Measurements from ENCODE around the gene CEP41.
"Not testable (repeated sequence)": the region's sequence is repeated elsewhere in the genome, so short reads cannot be mapped to it uniquely, and the experiment has no call there.

Gene CEP41

DNA sequence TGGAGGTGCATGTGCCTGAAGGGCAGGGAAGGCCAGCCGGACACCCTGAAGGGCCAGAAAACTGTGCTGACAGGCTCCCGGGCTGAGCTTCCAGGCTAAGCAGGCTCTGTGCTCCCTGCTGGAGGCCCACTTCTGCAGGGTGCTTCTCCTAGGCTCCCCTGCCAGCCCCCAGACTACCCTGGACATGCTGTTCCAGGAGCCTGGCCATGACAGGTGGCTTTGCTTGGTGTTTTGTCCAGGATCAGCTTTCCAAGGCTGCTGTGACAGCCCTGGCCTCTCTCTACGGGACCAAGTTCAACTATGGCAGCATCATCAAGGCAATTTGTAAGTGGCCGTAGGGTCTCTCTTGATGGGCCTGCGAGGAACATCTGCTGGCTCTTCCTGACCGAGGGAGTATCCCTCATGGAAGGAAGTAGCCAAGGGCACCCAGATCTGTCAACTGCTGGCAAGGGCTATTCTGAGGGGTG, 55.2 kb downstream of the CEP41 start:
- no peak for DNase-seq

DNA sequence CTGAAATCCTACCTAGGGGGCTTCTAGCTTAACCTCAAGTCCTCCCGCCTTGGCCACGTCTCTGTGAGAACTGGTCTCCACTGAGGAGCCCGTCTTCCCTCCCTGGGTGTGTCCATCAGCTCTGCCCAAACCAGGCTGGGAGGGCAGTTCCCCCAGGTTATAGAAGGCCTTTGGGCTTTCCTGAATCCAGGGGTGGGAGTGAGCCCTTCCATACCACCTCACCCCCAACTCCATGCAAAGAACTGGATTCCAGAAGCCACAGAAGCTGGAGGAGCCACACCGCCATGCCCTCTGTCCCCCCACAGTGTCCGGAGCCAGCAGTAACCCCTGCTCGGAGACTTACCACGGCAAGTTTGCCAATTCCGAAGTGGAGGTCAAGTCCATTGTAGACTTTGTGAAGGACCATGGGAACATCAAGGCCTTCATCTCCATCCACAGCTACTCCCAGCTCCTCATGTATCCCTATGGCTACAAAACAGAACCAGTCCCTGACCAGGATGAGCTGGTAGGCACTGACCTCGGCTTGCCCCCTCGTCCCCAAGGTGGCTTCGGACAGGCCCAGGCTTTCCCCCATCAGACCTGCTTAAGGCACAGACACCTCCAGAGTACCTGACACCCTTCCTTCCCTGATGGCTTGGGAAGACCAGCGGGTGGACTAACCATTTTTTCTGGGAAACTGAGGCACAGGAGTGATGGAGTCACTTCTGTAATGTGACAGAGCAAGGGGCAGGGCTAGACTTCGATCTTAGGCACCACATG, 55.8 kb downstream of the CEP41 start:
- no peak for DNase-seq

DNA sequence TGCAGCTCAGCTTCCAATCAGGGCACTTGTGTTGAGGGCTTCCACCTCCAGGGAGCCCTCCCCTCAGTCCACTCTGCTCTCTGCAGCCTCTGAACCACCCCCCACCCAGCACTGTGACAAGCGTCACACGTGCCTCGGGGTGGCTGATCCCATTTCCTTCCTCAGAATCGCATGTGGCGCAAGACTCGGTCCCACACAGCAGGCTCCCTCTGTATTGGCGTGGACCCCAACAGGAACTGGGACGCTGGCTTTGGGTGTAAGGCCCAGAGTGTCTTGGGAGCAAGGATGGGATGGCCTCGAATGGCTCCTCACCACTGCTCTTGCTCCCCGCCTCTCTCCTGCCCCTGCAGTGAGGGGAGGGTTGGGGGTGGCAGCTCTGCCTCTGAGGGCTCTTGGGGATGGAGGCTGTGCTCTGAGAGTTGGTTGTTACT, 56.4 kb downstream of the CEP41 start:
- DNase-seq = no peak

DNA sequence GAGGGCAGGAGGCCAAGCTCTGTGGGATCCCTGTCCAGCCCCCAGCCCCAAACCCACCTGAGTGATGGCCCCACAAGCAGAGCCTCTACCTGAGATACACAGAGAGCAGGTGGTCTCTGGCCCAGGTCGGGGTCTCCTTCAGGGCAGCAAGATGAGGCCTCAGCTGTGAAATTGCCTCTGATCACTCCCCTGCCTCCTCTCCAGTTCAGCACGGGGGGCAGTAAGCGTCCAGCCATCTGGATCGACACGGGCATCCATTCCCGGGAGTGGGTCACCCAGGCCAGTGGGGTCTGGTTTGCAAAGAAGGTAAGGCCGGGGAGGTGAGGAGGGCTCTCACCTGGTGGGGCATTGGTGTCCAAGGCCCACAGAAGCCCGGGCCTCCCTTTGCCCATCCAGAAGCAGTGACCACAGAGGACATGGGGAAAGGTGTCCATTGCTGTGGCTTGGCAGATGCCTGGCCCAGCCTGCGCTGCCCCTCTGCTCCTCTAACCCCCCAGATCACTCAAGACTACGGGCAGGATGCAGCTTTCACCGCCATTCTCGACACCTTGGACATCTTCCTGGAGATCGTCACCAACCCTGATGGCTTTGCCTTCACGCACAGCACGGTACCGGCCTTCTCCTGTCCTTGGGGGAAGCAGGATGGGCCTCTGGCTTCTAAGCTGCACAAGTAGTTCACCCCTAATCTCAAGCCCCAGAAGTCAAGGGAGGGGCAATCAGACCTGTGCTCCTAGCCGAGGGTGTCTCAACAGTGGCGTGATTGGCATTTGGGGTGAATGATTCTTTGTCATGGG, 57.4 kb downstream of the CEP41 start:
- no peak for DNase-seq

DNA sequence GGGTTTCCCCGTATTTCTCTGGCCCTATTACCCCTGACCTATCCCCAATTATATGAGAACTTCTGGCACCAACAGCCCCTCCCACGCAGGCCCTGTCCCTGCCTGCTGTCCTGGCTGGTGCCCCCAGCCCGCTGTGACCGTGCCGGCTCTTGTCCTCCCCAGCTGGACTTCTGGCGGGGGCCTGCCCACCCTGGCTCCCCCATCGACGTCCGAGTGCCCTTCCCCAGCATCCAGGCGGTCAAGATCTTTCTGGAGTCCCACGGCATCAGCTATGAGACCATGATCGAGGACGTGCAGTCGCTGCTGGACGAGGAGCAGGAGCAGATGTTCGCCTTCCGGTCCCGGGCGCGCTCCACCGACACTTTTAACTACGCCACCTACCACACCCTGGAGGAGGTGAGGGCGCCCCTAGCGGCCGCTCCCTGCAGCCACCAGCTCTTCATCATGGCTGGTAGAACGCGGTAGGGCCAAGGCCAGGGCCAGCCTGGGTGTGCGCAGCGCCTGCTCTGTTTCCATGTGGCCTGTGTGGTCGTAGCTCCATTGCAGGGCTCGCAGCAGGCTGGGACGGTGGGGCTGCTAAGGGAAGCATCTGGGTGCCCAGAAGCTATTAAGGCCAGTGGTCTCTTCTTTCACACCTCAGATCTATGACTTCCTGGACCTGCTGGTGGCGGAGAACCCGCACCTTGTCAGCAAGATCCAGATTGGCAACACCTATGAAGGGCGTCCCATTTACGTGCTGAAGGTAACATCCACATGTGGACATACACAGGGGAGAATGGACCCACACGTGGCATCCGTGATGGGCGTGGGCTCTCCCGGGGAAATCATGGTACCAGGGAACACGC, 59.1 kb downstream of the CEP41 start:
- DNase-seq = no peak

DNA sequence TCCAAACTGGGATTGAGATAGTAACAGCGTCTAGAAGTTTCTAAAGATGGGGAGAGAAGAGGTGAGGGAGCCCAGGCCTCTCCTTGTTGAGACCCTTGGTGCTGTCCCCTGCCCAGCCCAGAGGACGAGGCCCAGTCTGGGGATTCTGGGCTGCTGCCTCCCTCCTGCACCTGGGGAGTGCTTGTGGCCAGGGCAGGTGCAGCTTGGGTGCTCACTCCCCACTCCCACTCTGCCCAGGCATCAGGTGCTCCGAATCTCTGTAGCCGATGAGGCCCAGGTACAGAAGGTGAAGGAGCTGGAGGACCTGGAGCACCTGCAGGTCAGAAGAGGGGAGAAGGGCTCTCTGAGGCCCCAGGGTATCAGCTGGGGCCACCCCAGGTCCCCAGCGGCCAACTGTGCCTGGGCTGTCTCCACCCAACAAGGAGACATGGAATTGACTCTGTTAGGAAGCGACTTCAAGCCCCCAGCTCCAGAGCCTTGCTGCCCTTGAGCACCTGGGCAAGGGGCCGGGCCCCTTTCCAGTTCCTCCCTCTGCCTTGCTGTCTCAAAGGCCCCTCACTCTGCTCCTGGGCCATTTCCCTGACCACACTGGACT, 59.9 kb downstream of the CEP41 start:
- DNase-seq = no peak

DNA sequence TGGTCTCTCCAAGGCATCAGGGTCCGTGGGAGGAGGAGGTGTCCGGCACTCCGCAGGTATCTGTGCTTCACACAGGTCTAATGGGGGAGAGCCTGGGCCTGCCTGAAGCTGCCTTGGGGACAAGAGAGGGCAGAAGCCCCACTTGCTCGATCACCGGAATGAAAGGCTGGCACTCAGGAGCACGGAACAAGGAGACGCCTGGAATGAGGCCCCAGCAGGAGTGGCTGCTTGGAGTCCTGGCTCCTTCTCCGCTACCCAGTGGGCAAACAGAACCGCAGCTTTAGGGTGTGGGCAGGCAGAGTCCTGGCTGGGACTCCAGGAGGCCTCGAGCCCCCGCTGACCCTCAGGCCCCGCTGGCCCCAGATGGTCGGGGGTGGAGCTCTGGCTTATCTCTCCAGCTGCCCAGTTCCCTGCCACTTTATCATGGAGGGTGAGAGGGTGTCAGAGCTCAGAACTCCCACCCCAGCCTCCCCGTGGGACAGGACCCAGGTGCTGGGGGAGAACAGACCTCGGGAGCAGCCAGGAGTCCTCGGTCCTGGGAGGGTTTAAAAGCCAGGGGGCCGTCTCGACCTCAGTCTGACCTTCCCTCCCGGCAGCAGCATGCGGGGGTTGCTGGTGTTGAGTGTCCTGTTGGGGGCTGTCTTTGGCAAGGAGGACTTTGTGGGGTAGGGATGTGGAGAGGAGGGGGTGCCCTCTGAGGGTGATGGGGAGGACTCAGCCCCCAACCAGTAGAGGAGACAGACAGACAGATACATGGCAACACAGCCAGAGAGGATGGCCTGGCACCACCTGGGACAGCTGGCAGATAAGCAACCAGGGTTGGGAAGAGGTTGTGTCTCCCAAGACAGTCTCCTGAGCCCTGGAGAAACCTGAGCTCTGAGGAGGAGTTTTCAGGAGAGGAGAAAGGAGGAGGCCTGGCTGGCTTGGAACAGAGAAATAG, 60.6 kb downstream of the CEP41 start, which contains the start of gene CPA1:
CPA1 (plus strand) TSS at position 574 of the 940 bp plus-strand sequence; CDS start at position 601, 27 bp downstream.
- no peak for DNase-seq

DNA sequence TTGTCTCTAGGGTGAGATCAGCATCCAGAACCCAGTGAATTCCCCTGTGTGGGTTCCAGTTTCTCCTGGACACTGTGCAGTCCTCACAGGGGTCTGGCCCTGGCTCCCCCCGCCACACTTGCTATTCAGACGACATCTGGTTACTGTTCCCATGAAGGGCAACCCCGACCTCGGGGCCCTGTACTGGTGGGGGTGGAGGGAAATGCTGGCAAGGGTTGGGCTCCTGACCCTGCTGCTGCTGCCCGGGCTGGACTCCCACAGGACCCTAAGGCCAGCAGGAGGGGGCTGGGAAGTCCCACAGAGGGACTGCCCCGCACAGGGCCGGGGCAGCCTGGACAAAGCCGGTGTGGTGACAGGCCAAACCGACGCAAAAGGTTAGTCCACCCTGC, 61.3 kb downstream of the CEP41 start:
- DNase-seq = no peak

DNA sequence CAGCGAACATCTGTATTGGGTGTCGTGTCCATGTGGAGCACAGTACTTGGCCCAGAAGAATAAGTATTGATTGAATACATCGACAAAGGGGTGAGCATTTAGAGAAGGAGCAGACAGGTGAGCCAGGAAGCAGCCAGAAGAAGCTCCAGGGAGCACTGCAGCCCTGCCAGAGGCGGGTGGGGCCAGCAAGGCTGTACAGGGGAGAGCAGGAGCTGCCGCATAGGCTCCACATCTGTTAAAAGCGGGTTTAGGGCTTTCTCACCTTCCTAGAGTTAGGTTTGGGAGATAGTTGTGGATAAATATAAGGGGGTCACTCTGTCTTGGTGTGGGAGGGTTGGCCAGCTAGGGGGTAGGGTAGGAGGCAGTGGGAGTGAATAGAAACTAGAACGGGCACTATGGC, 61.8 kb downstream of the CEP41 start:
- DNase-seq = no peak

DNA sequence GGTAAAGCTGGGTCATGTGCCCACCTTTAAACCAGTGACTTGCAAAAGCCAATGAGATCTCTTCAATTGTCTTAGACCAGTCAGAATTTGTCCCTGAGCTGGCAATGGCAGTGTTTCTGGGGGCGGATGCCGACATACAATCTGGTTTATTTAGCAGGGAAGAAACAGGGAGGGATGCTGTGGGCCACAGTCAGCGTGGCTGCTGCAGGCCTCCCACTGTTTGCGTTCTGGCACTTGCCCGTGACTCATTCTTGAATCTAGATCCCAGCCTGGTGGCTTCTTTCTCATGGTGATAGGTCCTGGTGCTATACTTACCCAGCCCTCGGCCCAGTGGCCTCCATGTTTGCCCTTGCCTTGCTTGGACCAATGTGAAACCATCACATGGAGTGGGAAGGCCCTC, 63.6 kb downstream of the CEP41 start:
- no peak for DNase-seq

DNA sequence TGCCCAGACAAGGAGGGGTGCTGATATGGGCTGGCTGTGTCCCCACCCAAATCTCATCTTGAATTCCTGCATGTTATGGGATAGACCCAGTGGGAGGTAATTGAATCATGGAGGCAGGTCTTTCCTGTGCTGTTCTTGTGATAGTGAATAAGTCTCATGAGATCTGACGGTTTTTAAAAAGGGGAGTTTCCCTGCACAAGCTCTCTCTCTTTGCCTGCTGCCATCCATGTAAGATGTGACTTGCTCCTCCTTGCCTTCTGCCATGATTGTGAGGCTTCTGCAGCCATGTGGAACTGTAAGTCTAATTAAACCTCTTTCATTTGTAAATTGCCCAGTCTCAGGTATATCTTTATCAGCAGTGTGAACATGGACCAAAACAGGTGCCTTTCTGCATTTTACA, 64.4 kb downstream of the CEP41 start:
- DNase-seq = not testable (repeated sequence)

DNA sequence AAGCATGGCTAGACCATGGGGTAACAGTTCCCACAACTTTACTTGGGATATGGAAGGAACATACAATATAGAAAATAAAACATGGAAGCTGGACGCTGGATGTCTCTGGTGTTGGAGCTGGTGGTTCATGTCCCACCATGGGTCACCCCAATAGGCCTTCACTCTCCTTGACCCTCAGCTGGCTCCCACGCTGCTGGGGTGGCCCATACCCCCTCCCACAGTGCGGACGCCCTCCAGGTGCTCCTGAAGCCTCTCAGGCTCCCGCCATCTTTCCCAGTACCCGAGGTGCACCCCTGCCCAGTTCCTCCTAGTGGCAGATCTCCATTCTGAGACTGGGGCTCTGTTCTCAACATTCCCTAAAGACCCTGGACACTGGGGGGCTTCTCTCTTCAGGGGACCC, 66.3 kb downstream of the CEP41 start:
- no peak for DNase-seq

DNA sequence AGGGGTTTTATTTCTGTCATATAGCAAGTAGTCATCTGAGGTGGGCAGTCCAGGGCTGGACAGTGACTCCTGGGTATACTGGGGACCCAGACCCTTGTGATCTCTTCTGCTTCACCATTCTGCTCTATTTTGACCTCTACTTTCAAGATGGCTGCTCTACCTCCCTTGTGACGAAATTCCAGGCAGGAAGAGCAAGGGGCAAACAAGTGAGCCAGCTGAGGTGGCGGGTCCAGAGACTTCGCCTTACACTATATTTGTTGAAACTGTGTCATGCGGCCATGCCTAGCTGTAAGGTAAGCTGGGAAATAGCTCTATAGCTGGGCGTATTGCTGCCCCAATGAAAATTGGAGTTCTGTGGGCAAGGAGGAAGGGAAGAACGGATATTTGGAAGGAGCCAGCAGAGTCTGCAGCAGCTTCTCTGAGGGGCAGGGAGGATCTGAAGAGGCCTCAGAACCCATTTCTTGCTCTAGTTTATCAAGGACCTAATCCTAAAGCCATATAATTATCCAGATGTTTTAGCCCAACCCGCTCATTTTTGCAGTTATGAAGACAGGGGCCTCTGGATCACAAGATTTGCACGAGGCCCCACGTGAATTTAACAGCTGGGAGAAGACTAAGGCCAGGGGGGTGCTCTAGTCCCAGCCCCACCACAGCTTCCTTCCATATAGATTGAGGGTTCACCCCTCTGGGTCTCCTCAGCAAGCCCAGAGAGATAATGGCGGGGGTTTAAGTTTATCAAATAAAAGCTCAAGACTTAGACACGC, 68.2 kb downstream of the CEP41 start:
- DNase-seq = no peak

DNA sequence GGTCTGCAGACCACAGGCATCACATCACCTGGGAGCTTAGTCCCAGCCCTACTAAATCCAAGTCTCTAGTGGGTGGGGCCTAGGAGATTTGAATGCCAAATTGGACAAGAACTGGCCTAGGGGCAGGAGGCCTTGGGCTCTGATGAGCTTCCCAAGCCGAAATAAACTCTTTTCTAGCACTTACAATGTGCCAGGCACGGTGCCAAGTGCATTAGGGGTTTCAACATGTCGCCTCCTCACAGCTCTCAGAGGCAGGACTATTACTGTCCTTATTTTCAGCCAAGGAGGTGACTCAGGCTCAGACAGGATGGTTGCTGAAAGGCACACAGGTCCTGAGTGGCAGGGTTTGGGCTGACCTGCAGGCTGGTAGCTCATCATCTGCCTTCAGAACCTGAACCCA, 69.8 kb downstream of the CEP41 start:
- no peak for DNase-seq

DNA sequence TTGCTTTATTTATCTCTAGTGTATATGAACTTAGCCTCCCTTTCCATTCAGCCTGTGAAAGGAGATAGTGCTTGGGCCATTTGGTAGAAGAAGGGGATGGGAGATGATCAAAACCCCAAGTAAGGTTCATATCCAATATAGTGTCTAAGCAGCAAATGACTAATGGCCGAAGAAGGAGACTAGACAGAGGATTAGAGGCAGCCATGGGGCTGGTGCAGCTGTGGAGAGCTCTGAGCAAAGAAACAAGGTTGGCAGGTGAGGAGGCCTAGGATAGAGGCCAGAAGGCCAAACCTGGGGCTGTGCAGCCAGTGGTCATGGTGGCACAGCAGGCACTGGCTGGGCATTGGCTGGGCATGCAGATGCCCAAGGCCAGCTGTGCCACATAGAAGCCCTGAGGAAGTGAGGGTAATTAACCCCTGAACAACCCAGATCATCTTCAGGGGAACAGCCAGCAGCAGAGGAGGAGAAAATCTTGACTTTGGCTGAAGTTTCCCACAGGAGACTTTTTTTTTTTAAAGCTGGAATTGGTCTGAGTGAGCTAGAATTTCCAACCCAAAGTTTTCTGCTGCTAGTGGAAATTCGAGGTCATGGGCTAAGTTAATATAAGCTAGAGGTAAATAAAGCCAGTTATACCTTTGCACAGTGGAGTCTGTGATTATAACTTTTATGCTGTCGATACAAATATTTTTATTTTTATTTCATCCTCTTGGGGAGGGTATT, 70.8 kb downstream of the CEP41 start:
- no peak for DNase-seq

DNA sequence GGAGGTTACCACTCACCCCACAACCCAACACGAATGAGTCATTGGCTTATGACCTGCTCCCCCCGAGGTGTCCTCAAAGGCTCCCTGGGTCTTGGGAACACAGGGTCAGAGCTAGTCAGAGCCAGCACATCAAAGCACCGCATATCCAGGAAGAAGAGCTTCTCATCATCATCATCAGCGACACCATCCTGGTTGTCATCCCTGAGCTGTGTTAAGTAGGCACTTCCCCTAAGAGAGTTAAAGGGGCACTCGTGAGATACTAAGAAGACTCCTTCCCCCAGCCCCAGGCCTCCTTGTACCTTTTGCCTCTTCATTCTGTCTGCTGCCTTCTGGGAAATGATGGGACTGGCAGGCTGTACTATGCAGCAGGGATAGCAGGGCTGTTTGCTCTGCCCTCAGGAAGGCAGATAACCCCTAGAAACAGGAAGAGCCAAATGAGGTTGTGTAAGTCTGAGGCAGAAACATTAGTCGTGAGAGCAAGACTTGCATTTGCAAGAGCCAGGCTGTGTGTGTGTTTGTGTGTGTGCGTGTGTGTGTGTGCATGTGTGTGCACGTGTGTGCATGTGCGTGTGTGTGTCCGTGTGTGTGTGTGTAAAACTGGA, 71.6 kb downstream of the CEP41 start:
- no peak for DNase-seq

DNA sequence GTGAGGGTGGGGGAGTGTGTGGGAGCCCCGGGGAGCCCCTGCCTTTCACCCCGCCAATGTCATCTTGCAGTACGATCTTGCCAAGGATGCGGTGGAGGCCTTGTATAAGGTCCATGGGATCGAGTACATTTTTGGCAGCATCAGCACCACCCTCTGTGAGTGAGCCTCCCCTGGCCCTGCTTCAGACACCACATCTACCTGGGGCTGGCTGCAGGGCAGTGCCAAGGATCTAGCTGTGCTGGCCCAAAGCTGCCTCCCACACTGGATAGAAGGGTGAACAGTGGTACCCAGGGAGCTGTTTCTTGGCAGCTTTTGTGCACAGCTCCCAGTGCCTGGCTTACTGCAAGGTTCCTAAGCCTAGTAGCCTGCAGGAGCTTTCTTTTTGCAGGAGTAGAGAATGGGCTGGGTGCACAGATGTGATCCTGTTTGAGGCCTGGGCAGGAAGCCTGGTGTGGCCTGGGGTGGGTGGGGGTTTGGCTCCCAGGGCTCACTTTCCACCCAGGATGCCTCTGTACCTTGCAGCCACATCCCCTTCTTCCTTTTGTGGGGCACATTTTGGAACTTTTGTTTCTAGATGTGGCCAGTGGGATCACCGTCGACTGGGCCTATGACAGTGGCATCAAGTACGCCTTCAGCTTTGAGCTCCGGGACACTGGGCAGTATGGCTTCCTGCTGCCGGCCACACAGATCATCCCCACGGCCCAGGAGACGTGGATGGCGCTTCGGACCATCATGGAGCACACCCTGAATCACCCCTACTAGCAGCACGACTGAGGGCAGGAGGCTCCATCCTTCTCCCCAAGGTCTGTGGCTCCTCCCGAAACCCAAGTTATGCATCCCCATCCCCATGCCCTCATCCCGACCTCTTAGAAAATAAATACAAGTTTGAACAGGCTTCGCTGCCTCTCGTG, 72.7 kb downstream of the CEP41 start:
- no peak for DNase-seq

DNA sequence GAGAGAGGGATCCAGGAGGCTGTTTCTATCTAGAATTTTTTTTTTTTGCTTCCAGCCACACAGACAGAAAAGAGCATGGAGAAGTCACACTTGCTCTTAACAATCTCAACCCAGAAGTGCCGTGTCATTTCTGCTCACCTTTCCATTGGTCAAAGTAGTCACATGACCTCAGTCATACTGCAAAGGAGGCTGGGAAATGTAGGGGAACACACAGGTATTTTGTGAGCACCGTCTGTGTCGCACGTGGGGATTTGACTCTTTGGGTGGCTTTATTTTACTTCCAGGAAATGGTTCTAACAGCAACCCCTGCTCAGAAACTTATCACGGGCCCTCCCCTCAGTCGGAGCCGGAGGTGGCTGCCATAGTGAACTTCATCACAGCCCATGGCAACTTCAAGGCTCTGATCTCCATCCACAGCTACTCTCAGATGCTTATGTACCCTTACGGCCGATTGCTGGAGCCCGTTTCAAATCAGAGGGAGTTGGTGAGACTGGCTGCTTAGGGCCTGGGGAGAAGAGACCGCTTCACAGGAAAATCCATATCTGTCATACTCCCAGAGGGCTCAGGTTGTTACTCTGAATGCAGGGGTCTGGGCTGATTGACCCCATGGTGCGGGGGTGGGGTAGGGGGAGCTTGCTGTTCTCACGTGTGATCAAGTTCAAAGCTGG, 73.6 kb downstream of the CEP41 start:
- DNase-seq = no peak
